Fibroblast of villous mesenchyme (primary cell): Measurements from ENCODE around the gene OAT. TPM values are rescaled to one million over a fixed set of nuclear protein-coding genes. Genes with fewer than 3 reads are reported as not detected.

Experiments
- DNase-seq: peaks from one replicate; pipeline ENCODE4 v3.0.0-alpha.2; 2010; ENCODE audit warnings: low read depth
- H3K4me3 ChIP-seq: 2 replicates; pipeline ENCODE4 v1.5.1; 2011; ENCODE audit warnings: low read depth, mild to moderate bottlenecking, low read length
- total RNA-seq: library from RNA; depleted of rRNA; stranded (reverse); fragments of >200 nt; gene quantifications from 2 replicates; pipeline ENCODE4 v1.2.3, GENCODE V29; 2012
- TF ChIP-seq, protein P1 (sequence below): IDR thresholded peaks from 2 replicates; pipeline ENCODE4 v1.5.1; 2012; ENCODE audit warnings: low read depth, mild to moderate bottlenecking, low read length; ENCODE audit not compliant: insufficient read depth

OAT gene
- total RNA-seq, 1 donor, result 224 TPM

DNA sequence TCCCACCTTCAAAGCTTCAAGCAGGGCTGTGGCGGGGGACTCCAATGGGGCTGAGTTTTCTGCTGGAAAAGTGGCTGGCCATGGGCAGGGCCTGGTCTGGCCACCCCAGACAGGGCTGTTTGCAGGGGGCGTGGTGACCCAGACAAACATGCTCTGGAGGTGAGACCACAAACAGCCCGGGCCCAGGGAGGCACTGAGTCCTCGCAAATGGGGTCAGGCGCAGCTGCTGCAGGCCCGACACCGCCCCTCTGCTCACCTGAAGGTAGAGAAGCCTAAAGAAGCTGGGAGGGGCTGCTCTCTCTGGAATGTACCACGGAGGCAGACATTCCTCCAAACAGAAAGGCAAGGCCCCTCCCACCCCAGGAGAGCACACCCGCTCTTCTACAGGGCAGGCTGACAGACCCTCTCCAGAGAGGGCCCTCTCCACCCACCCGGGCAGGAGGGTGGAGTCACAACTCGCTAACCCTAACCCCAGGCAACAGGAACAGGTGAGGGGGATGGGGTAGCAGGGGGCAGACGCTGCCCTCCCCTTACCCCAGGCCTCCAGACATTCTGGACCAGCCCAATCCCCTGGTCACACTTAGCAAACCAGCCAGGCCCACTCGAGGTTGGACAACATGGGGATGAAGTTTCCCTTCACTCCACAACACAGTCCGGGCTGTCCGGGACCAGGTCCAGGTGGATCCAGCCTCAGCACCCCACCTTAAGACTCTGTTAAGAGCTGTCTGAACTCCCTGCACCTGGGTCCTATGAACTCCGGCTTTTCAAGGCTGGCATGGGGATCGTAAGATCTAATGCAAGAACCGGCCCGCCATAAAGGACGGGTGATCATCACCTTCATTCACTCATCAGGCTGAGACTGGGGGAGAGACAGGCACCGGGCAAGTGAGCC, 32.3 kb downstream of the OAT start:
- no peak for DNase-seq
- no peak overlapping the region for H3K4me3 ChIP-seq
- TF ChIP-seq, protein P1, sequence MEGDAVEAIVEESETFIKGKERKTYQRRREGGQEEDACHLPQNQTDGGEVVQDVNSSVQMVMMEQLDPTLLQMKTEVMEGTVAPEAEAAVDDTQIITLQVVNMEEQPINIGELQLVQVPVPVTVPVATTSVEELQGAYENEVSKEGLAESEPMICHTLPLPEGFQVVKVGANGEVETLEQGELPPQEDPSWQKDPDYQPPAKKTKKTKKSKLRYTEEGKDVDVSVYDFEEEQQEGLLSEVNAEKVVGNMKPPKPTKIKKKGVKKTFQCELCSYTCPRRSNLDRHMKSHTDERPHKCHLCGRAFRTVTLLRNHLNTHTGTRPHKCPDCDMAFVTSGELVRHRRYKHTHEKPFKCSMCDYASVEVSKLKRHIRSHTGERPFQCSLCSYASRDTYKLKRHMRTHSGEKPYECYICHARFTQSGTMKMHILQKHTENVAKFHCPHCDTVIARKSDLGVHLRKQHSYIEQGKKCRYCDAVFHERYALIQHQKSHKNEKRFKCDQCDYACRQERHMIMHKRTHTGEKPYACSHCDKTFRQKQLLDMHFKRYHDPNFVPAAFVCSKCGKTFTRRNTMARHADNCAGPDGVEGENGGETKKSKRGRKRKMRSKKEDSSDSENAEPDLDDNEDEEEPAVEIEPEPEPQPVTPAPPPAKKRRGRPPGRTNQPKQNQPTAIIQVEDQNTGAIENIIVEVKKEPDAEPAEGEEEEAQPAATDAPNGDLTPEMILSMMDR, result no peak

DNA sequence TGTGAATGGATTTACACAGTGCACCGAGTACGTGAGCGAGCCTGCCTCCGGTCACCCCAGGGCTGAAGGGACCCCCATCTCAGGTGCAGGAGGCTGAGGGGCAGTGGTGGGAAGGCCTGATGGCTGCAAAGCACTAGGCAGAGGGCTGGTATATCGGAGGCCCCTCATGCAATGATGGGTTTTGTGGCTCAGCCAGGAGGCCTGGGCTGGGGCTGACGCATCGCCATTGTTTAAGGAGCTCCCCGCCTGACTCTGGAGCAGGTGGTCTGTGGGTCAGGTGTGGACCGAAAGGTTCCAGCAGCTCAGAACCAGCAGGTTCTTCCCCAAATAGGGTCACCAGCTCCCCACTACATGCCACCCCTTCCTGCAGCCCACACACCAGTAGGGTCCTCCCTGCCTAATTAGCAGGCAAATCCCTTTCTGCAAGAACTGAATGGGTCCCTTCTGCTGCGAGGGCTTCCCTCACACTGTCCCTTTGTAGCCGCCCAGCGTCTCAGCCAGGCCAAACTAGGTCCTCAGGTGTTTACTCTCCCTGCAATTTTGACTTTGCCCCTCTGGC, 33.0 kb downstream of the OAT start:
- no peak overlapping the region for H3K4me3 ChIP-seq
- no peak for DNase-seq
- TF ChIP-seq, protein P1, result no peak

DNA sequence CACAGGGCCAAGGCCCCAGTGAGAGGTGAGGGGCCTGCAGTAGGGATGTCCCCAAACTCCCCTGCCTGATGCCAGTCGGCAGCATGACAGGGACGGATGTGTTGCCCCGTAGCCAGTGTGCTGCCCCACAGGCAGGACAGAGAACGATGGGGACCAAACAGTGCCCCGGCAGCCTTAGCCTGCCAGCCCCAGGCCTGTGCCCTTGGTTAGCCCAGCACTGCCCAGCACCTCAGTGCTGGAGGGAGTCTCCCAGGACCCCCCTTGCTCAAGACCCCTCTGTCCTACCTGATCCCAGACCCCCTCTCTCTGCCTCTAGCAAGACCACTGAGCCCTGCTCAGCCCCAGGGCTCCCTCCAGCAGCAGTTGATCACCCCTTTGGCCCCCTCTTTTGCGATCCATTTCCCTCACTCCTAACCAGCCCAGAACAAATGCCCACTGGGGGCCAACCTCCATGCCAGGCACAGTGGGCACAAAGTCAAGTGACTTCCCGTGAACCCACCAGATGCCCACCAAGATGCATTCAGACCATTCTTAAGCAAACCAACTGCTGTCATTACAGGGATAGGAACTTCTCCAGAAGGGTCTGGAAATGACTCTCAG, 34.0 kb downstream of the OAT start:
- no peak overlapping the region for H3K4me3 ChIP-seq
- TF ChIP-seq, protein P1, result no peak
- DNase-seq, result no peak

DNA sequence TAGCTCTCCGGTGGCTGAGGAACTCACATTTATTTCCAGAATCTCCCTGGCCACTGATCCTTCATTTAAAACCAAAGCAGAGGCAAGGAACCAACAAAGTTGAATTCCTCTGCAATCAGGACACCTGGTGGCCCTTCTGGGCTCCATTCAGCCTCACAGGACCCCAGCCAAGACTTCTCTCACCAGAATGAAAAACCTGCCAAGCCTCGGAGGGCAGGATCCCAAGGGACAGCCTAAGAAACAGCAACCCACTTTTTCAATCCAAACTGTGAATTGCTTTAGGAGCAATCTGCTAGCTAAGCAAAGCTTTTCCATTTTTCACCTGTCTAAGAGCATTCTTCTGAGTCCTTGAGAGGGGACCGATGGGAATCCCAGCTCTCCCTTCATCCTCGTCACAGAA, 34.6 kb downstream of the OAT start:
- no peak for DNase-seq
- no peak overlapping the region for H3K4me3 ChIP-seq
- TF ChIP-seq, protein P1, result peak; percentile 3

DNA sequence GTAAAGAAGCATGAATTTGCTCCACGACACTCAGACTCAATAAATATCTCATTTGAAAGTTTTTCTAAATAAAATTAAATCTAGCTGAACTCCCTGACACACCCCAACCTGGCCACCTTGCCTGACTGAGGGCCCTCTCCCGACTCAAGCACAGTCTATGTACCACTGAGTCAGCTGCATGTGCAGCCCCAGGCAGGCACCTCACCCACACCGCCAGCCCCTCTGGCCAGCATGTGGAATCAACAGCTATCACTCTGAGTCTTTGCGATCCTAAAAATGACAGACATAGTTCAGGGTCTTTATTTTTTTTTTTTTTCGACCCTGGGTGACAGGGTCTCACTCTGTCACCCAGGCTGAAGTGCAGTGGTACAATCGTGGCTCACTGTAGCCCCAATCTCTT, 35.2 kb downstream of the OAT start:
- TF ChIP-seq, protein P1, result no peak
- no peak overlapping the region for H3K4me3 ChIP-seq
- DNase-seq, result no peak

DNA sequence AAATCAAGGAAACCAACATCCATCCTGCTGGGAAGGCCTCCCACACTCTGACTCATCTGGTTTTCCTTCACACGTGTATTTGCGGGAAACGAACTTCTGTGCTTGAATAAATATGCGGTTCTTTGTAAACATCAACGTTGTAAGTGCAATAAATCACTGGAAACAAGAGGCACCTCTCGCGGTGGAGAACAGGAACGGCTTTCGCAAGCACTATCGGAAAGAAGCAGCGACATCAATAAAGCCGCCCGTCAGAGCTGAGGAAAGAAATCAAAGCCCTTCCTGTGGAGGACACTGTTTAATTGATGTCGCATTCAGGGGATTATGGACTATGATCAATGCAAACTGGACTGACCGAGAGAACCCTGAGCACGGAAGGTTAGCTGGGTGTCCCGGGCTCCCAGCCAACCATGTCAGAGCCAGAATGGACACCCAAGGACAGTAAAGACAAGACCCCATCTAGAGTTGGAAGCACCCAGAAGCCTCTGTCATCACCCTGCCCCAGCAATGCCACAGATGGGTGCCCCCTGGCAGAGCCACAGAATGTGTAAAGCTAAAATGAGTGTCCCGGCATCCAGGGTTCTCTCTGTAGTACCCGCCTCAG, 37.6 kb downstream of the OAT start:
- H3K4me3 ChIP-seq, result no peak overlapping the region
- peak; percentile 80 for DNase-seq
- TF ChIP-seq, protein P1, result no peak
